HepG2 (cell line): ENCODE data around the gene ANKRD34C. TPM values are rescaled to one million over a fixed set of nuclear protein-coding genes. Genes with fewer than 3 reads are reported as not detected.

Experiments used
- CBX1 ChIP-seq: IDR thresholded peaks from one replicate; pipeline ENCODE4 v1.6.1; 2016; ENCODE audit warnings: antibody characterized with exemption, low read depth
- SP140L ChIP-seq: sonication (generic); formaldehyde crosslinking; IDR thresholded peaks from 2 replicates; pipeline ENCODE4 v1.4.0; 2020; ENCODE audit warnings: missing genetic modification reagents, borderline replicate concordance
- TGIF2 ChIP-seq: IDR thresholded peaks from 2 replicates; pipeline ENCODE4 v1.6.1; 2016; ENCODE audit warnings: control low read depth, missing compliant biosample characterization
- ZNF253 ChIP-seq: sonication (generic); formaldehyde crosslinking; IDR thresholded peaks from 2 replicates; pipeline ENCODE4 v1.8.0; 2022; ENCODE audit warnings: mild to moderate bottlenecking, missing genetic modification reagents, borderline replicate concordance
- ZNF263 ChIP-seq: sonication (generic); formaldehyde crosslinking; IDR thresholded peaks from 2 replicates; pipeline ENCODE4 v1.4.0; 2020; ENCODE audit warnings: missing genetic modification reagents
- ZNF543 ChIP-seq: sonication (generic); formaldehyde crosslinking; IDR thresholded peaks from 2 replicates; pipeline ENCODE4 v1.4.0; 2020; ENCODE audit warnings: mild to moderate bottlenecking, missing genetic modification reagents
- polyA plus RNA-seq, 8 experiments: library from polyadenylated mRNA; depleted of rRNA in 3 of 8; stranded (reverse) in 7 of 8; unstranded in 1 of 8; fragments of >200 nt; fragmentation: Illumina TruSeq in 4 of 8; extraction: Trizol in 4 of 8; gene quantifications; 2 replicates each; pipeline versions ENCODE4 v1.2.1 to v1.2.3, GENCODE V29; 2011 to 2016; ENCODE audit warnings: low read depth in 4 of 8, missing spikeins in 1 of 8, mixed read lengths in 1 of 8; ENCODE audit not compliant: insufficient read depth in 1 of 8
- total RNA-seq, 5 experiments: library from RNA; depleted of rRNA; stranded (reverse); fragments of >200 nt; fragmentation: Illumina TruSeq; extraction: Trizol; gene quantifications; 2 replicates each; pipeline ENCODE4 v1.2.3, GENCODE V29; 2016; ENCODE audit warnings: low read depth in 1 of 5
- TF ChIP-seq, protein P1 (sequence below), 2 experiments: fragments of 450-650 bp in 1 of 2; sonication (generic) in 1 of 2; formaldehyde crosslinking in 1 of 2; IDR thresholded peaks; 2 replicates each; pipeline versions ENCODE4 v1.6.1 to v1.8.0; 2016 to 2022; ENCODE audit warnings: antibody characterized with exemption in 1 of 2, mild to moderate bottlenecking in 1 of 2, missing genetic modification reagents in 1 of 2

Gene ANKRD34C
- total and polyA plus RNA-seq, 2 of the 13 experiments (the other 11 are each of a cell fraction or from before 2014, with no cell fraction given), result not detected

DNA sequence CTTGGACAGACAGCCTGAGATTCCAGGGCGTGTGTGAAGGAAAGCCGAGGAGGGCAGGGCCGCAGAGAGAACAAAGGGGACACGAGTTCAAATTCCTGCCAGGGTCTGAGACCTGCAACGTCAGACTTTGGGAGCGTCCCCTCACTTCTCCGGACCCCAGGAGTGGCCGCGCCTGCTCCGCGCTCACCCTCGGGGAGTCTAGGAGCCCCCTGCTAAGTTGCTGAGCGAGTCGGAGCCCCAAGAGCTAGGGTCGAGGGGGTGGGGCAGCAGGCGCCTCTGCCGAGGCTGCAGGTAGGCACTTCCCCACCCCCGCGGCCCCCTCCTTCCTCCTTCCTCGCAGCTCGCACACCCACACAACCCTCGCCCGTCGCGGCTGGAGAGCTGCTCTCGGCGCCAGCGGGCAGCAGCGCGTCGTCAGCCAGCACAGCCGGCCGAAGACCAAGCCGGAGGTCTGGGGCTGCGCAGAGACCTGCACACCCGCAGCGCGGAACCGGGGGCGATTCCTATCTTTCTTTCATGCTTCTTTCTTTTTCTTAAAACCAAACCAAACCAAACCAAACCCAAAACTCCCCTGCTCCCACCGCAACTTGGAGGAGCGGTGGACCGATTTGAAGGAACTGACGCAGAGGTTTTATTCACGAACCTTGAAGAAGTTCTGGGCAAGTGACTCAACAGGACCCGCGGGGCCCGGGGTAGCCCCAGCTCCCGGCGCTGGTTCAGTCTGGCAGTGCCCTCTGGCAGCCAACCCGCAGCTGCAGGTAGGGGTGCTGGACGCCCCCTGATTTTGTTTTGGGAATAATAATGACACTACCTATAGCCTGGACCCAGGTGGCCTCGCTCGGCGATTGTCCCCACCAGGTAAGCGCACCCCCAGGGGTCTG lies at the start of gene ANKRD34C (continued):
- TF ChIP-seq, protein P1, sequence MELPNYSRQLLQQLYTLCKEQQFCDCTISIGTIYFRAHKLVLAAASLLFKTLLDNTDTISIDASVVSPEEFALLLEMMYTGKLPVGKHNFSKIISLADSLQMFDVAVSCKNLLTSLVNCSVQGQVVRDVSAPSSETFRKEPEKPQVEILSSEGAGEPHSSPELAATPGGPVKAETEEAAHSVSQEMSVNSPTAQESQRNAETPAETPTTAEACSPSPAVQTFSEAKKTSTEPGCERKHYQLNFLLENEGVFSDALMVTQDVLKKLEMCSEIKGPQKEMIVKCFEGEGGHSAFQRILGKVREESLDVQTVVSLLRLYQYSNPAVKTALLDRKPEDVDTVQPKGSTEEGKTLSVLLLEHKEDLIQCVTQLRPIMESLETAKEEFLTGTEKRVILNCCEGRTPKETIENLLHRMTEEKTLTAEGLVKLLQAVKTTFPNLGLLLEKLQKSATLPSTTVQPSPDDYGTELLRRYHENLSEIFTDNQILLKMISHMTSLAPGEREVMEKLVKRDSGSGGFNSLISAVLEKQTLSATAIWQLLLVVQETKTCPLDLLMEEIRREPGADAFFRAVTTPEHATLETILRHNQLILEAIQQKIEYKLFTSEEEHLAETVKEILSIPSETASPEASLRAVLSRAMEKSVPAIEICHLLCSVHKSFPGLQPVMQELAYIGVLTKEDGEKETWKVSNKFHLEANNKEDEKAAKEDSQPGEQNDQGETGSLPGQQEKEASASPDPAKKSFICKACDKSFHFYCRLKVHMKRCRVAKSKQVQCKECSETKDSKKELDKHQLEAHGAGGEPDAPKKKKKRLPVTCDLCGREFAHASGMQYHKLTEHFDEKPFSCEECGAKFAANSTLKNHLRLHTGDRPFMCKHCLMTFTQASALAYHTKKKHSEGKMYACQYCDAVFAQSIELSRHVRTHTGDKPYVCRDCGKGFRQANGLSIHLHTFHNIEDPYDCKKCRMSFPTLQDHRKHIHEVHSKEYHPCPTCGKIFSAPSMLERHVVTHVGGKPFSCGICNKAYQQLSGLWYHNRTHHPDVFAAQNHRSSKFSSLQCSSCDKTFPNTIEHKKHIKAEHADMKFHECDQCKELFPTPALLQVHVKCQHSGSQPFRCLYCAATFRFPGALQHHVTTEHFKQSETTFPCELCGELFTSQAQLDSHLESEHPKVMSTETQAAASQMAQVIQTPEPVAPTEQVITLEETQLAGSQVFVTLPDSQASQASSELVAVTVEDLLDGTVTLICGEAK (IDR thresholded peaks at IDR 0.05), result no peak
- TF ChIP-seq, protein P1 (CRISPR knock-in tag; IDR thresholded peaks at IDR 0.05), result no peak
- TF ChIP-seq ZNF263 (CRISPR knock-in tag) (no peak), SP140L (CRISPR knock-in tag) (no peak), TGIF2 (CRISPR knock-in tag) (no peak), ZNF253 (CRISPR knock-in tag) (no peak), CBX1 (no peak), ZNF543 (CRISPR knock-in tag) (no peak)
